Raji (cell line): ENCODE results near the gene NEGR1.

Source experiments
- POLR2A ChIP-seq: IDR thresholded peaks from 2 replicates; pipeline ENCODE4 v1.6.1; 2011; ENCODE audit warnings: low read depth, low read length, control low read depth; ENCODE audit not compliant: insufficient read depth

NEGR1 gene

DNA sequence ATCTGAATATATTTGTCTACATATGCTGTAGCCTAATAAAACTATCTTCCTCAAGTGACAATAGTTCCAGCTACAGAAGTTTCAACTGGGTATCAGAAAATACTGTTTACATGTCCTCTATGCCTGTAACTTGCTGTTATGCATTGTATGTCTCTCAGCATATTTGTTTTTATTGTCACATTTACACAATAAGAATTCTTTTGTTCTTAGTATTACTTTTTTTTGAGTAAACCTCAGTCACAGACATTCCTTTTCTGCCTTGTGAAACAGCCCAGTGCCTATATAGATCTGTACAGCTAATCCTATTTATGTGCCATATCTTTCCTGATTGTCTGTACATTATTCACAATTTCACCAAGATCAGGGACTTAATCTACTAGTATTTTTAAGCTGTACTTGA, 565.2 kb downstream of the NEGR1 start:
- no peak for TF ChIP-seq POLR2A

DNA sequence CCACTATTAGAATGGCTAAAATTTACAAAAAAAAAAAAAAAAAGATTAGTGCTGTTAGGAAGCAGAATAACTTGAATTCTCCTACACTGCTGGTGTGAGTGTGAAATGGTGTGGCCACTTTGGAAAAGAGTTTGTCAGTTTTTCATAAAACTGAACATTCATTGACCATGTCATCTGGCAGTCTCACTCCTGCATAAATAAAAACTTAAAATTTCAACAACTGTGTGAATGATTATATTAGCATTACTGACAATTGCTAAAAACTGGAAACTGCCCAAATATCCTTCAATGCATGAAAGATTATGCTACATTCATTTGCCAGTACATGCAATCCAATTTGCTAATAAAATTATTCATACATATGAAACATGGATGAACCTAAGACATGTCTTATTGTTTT, 570.9 kb downstream of the NEGR1 start:
- no peak for TF ChIP-seq POLR2A

DNA sequence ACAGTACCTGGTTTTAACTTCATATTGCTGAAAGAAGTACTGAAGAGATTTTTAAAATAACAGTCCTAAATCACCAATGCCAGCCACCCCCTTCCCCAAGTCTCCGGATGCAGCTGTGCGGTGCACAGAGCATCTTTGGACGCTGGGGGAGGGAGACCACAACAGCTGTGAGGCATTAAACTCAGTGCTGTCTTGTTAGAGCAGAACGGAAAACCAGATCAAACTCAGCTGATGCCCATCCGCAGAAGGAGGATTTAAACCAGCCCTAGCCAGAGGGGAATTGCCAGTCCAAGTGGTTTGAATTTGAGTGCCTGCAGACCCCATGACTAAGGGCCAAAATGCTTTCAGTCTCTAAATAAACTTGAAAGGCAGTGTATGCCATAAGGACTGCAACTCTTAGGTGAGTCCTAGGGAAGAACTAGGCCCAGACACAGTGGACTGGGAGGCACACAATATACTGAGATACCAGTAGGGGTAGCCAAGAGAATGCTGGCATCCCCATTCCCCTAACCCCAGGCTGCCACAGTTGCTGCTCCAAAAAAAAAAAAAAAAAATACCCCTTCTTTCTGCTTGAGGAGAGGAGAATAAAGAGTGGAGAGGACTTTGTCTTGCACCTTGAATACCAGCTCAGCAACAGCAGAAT, 576.2 kb downstream of the NEGR1 start:
- TF ChIP-seq POLR2A: no peak

DNA sequence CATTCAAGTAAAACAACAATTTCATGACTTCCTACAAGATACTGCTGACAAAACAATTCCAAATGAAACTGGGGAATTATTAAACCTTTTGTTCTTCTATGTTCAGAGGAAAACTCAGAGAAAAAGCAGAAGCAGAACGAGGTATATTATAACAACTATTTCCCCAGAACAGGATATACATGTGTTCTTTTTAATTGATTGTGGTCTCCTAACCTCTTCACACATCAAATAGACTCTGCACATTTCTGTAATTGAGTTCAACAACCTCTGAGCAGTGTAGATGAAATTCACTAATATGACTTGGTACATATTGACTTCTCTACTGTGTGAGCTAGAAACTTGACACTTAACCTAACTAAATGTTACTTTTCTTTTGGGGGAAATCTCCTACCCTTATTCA, 584.2 kb downstream of the NEGR1 start:
- TF ChIP-seq POLR2A: no peak

DNA sequence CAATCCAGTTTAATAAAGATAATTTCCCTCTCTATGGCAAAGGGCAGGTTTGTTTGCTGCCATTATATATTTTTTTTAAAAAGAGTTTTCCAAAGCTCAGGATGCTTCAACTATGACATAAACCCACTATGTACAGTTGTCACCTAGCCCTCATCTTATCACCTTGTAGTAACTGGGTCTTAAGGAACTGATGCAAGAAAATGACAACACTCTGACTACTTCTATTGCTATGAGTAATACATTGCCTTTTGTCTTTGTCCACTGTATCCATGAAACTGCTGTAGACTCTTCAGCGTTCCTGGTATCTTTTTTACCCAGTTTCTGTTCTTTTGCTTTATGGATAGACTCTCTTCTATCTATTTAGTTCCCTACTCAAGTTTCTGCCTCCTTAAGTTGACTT, 586.5 kb downstream of the NEGR1 start:
- no peak for TF ChIP-seq POLR2A

DNA sequence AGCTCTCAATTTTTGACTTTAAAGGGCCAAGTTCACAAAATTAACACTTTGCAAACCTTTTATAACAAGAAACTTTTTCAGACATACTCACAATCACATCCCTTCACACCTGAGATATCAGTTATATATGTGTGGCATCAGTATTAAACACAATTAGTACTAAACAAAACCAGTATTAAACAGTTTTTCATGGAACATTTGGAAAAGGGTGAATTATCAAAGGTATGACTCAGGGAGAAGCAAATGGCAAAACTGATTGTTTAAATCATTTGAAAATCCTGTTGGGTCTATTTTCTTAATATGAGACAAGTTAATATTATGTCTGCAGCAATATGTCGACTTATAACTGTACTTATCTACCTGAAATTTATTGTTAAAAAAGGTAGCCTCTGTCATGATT, 587.3 kb downstream of the NEGR1 start:
- no peak for TF ChIP-seq POLR2A

DNA sequence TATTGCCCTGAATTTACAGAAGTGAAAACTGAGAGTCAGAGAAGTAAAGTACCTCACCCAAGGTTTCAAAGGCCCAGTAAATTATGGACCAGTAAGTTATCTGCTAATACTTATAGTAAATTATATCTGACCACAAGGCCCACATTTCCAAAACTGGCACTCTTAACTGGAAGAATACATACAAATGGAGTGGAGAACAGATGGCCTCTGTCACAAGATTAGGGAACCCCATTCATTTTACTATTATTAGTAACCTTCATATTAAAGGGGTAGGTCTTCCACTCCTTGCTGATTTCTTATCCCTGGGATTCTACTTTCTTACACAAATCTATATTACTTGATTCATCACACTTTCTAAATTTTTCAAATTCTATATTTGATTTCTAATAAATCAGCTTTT, 588.8 kb downstream of the NEGR1 start:
- TF ChIP-seq POLR2A: no peak

DNA sequence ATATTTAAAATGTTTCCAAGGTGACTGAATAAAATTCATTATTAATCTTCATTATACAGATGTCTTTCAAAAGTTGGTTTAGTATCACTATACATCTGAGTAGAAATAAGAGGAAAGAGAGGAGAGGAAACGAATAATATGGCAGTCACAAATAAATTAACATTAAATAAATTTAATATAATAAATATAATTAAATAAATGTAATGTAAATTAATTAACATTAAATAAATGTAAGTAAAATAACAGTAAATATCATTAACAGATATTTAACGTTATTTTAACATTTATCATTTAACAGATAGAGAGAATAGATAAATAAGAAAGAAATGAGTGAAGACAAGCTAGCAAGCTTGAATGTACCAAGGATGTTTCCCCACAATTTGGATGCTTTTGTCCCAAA, 592.7 kb downstream of the NEGR1 start:
- no peak for TF ChIP-seq POLR2A

DNA sequence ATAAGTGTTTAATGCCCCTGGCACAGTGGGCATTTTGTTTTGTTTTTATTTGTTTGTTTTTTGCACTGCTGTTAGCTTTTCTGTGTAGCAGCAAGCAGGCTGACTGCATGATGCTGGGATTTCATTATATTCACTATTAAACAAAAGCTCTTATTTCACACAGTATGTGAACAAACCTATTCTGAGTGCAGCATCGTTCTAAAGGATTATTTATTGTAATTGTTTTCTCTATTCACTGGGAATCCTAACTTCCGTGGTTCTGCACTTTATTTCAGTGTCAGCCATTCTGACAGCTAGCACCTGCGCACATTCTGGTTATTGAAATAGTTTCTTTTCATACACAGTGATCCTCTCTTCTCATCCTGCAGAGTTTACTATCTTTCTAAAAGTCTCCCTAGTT, 595.0 kb downstream of the NEGR1 start:
- no peak for TF ChIP-seq POLR2A

DNA sequence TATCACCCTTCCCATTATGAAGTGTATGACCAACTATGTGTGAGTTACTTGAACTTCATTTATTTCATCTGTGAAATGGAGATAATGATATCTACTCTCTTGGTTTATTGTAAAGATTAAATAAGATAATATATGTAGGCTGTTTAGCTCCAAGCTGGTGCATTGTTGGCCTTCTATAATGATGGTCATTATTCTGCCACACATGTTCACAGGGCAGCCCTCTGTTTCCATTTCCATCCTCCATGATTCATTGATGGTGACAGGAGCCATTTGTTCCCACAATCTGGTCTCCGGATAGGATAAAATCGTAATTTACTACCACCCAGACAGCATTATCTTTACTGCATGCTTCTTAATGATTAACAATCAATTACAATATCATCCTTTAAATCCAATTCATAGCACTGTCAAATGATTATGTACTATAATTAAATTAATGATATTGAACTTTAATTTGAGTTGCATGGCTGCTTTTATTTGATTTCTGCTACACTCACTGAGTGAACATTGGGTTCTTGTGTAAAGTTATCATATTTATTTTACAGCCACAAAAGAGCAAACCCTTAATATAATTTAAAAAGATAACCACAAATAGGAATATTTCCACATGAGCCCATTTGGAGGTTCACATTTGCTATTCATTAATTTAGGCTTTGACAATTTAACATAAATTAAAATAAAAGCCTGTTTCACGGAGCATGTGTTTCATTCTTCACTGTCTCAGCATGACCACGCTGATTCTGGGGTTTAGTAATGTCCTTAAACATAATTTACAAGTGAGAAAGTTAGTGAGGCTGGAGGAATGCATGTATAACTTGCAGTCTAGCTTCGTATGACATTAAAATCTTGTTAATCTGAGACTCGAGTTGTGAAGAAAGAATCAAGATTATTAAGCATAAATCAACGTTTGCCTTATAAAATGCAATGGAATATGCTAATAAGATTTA, 605.1 kb downstream of the NEGR1 start:
- TF ChIP-seq POLR2A: no peak

DNA sequence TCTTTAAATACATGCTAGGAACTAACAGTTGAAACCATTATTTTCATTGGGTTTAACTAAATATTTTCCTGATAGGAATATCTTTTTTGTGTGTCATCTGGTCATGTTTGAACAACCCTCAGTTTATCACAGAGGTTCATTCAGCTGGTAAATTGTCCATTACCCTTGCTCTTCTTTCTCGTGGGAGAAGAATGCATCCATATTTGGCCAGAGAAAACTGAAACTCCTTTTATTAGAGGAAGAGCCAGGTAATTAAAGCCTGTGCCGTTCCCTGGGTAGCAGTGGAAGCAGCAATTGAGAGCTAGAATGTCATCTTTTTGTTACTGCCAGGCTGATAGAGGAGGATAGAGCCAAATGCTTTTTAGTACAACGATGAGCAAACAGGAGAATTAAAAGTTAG, 614.3 kb downstream of the NEGR1 start:
- no peak for TF ChIP-seq POLR2A

DNA sequence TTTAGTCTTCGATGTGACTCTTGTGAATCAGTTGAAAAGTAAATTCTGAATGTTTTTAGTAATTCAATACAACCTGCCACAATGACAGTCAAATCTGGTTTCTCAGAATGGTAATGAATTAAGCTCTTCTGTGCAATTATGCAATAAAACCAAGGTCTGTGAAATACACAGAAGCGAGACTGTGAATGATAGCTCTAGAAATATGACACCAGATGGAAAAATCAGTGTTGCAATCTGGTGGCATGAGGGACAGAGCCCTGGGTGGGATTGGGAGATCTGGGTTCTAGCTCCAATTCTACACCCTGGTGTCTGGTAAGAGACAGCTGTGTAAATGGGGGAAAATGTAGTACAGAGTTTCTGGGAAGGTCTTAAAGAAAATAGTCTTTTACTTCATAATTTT, 615.1 kb downstream of the NEGR1 start:
- TF ChIP-seq POLR2A: no peak

DNA sequence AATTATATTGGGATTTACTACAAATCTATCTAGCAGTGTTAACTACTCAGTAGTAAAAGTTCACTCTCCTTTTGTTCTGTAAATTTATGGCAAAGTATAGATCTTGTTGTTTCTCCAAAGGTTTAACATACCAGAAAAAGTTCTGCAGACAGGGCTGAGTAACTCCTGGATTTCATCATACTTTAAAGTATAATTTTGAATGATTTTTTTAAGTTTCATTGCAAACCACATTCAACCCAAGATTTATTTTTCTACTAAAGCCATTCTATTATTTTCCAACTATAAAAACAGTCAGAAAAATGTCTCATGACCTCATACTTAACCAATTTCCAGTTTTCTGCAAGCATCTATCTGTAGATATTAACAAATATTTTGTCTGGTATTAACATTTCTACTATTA, 615.7 kb downstream of the NEGR1 start:
- TF ChIP-seq POLR2A: no peak

DNA sequence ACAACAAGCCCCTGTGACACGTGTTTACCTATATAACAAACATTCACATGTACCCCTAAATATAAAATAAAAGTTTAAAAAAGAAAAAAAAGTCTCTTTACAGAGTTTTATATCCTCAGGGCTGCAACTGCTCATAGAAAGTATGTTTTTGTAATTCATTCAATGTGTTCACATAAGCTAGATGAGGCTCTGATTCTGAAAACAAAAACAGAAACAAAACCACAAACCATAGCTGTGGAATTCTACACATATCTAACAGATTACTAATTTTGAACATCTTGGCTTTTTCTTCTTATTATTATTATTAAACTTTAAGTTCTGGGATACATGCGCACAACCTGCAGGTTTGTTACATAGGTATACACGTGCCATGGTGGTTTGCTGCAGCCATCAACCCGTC, 621.9 kb downstream of the NEGR1 start:
- no peak for TF ChIP-seq POLR2A

DNA sequence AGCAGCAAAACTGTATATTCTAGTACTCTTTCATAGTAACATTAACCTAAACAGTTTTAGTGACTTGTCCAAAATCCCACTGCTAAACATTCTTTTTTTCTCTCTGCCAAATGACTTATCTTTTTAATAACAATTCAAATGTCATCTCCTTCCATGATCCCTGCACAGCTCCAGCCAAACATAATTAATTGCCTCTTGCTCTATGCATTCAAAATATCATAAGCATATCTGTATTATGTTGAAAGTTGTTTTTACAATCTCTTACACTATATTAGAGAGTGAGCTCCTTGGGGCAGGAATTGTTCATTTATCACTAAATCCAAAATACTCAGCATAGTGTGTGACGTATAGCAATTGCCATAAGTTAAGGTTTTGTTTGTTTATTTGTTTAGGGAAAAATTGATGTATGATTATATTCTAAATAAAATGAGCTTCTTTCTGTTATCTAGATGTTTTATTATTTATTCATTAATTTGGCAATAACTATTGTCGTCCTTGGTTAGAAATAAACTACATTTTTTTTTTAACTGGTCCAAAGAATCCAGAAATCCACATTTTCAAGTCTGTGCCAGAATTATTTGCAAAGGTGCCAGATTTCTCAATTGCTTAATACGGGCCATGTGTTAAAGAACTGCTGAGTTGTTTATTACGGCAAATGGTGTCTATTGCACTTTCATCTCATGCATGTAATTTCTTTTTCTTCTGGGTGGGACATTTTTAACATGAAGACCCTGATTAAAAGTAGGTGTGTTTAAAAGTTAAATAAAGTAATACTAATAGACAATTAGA, 624.3 kb downstream of the NEGR1 start:
- TF ChIP-seq POLR2A: no peak

DNA sequence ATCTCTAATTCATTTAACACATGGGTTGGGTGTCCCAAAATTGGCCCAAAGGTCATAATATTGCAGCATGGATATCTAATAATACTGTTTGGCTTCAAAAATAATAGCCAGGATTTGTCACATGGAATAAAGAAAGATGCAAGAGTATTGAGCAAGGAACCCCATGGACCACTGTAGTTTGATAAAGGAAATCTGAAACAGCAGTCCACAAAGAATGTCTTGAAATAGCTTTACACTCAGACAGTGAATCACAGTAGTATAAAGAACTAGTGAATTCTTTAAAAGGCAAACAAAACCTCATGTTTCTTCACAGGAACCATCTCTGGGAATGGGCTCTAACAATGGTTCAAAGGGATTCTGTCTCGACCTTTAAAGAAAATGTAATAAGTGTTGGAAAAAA, 625.4 kb downstream of the NEGR1 start:
- no peak for TF ChIP-seq POLR2A
